ENCODE results near the gene UBA6. TPM values are rescaled to one million over a fixed set of nuclear protein-coding genes. Genes with fewer than 3 reads are reported as not detected.

The UBA6 gene
- polyA plus RNA-seq, 1 of the 3 experiments (the other 2 are of a cell fraction) = 51.0 TPM

DNA sequence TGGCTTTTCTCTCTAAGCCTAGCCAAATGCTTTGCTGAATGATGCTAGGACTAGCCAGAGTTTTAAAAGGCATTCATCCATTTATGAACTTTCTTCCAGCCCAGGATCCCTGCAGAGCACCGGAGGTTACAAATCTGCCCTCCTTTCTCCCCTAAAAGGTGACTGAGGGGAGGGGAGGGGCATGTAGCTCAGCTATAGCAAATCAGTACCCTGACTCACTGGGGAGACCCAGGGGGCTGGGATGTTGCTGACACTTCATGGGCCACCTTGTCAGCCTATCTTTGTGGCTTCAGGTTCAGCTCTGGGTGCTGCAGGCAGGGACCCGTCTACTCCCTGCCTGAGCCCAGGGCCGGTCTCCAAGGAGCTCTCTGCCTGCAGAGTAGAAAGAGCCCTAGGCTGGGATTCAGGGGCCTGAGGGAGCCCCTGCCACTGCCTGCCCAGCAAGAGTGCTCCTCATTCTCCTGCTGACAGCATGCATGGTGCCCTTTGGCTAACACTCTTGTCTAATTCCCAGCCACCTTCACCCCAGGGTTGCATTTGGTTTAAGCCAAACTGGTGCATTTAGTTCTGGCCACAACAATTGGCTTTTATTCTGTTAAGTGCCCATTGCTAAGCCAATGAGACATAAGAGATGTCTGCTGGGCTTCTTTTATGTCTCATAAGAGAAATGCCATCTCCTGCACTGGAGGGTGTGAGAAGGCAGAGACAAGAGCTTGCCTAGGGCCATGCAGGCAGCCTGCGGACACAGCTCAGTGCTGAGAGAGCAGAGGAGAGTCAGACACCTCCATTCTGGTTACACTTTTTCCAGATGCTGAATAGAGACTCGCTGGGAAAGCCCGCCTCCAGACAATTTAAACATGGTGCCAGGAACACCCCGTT lies 11.9 kb upstream of the UBA6 start:
- Histone ChIP-seq H3K9me2 (peaks cover 4% of the 10 kb centered on the region; the same call in 1 of the 2 replicates), H3K27me3 (ENCODE audit: insufficient read depth) (no peaks in the 10 kb centered on the region), H3K4me2 (no peak overlapping the region; the same call in 1 of the 2 replicates), H2AFZ (ENCODE audit: low read depth) (no peak overlapping the region; the same call in 1 of the 2 replicates), H3K27ac (ENCODE audit: low read depth in 2 of 2, low read length in 1 of 2) (peak overlapping the region; percentile 62; a peak in 3 of 4 replicates), H3K4me1 (ENCODE audit: control insufficient read depth in 1 of 2, insufficient read depth in 2 of 2, low read depth in 1 of 2, low read length in 1 of 2) (peaks cover 12 to 27% of the 10 kb centered on the region in 2 experiments; a peak in 2 of 4 replicates), H4K20me1 (ENCODE audit: insufficient read depth) (no peaks in the 10 kb centered on the region), H3K9me3 (no peaks in the 10 kb centered on the region), H3K79me2 (ENCODE audit: insufficient read depth) (peaks cover 44% of the 10 kb centered on the region), H3K9ac (no peak overlapping the region), H3K4me3 (ENCODE audit: low read depth in 2 of 2, low read length in 1 of 2) (no peak overlapping the region), H3F3A (replicated peaks; ENCODE audit: insufficient read depth) (peaks cover 7% of the 10 kb centered on the region), H3K36me3 (replicated peaks in 1 of 2; ENCODE audit: control insufficient read depth in 1 of 2, insufficient read depth in 2 of 2, low read length in 1 of 2) (peaks cover 0 to 3% of the 10 kb centered on the region in 2 experiments)
- TF ChIP-seq, protein P1, sequence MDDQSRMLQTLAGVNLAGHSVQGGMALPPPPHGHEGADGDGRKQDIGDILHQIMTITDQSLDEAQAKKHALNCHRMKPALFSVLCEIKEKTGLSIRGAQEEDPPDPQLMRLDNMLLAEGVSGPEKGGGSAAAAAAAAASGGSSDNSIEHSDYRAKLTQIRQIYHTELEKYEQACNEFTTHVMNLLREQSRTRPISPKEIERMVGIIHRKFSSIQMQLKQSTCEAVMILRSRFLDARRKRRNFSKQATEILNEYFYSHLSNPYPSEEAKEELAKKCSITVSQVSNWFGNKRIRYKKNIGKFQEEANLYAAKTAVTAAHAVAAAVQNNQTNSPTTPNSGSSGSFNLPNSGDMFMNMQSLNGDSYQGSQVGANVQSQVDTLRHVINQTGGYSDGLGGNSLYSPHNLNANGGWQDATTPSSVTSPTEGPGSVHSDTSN (IDR thresholded peaks at IDR 0.05) = no peak
- no peak for TF ChIP-seq NRF1 (IDR thresholded peaks at IDR 0.05; ENCODE audit: low read depth, low read length)
- TF ChIP-seq ELF1 (IDR thresholded peaks at IDR 0.05) = no peak
- TF ChIP-seq SIN3A (IDR thresholded peaks at IDR 0.05; ENCODE audit: borderline replicate concordance, low read depth, low read length) = no peak
- TF ChIP-seq GATA2 (CRISPR knock-in tag; IDR thresholded peaks at IDR 0.05) = no peak
- TF ChIP-seq, protein P2, sequence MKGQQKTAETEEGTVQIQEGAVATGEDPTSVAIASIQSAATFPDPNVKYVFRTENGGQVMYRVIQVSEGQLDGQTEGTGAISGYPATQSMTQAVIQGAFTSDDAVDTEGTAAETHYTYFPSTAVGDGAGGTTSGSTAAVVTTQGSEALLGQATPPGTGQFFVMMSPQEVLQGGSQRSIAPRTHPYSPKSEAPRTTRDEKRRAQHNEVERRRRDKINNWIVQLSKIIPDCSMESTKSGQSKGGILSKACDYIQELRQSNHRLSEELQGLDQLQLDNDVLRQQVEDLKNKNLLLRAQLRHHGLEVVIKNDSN (IDR thresholded peaks at IDR 0.05; ENCODE audit: borderline replicate concordance, low read depth) = no peak
- no peak for TF ChIP-seq POLR2AphosphoS5 (IDR thresholded peaks at IDR 0.05; ENCODE audit: low read depth, low read length)
- TF ChIP-seq MXI1 (IDR thresholded peaks at IDR 0.05; ENCODE audit: low read depth, low read length) = no peak
- no peak for TF ChIP-seq JUND (IDR thresholded peaks at IDR 0.05)
- TF ChIP-seq, protein P3, sequence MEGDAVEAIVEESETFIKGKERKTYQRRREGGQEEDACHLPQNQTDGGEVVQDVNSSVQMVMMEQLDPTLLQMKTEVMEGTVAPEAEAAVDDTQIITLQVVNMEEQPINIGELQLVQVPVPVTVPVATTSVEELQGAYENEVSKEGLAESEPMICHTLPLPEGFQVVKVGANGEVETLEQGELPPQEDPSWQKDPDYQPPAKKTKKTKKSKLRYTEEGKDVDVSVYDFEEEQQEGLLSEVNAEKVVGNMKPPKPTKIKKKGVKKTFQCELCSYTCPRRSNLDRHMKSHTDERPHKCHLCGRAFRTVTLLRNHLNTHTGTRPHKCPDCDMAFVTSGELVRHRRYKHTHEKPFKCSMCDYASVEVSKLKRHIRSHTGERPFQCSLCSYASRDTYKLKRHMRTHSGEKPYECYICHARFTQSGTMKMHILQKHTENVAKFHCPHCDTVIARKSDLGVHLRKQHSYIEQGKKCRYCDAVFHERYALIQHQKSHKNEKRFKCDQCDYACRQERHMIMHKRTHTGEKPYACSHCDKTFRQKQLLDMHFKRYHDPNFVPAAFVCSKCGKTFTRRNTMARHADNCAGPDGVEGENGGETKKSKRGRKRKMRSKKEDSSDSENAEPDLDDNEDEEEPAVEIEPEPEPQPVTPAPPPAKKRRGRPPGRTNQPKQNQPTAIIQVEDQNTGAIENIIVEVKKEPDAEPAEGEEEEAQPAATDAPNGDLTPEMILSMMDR (IDR thresholded peaks at IDR 0.05) = no peak
- TF ChIP-seq CHD2 (IDR thresholded peaks at IDR 0.05; ENCODE audit: low read length, partially characterized antibody) = no peak
- TF ChIP-seq TAF1 (IDR thresholded peaks at IDR 0.05; ENCODE audit: borderline replicate concordance, low read depth, low read length) = no peak
- no peak for TF ChIP-seq TEAD4 (IDR thresholded peaks at IDR 0.05; ENCODE audit: borderline replicate concordance, insufficient read depth)
- no peak for TF ChIP-seq EZH2phosphoT487 (IDR thresholded peaks at IDR 0.05; ENCODE audit: borderline replicate concordance, low read depth)
- no peak for TF ChIP-seq RCOR1 (IDR thresholded peaks at IDR 0.05; ENCODE audit: low read length)
- ChIA-PET POLR2A (interaction anchor here (2.3 kb wide), 1 partner anchor 12 kb away, joined by 7 read pairs; the partner anchor contains the start of gene UBA6), CTCF (interaction anchor here (1.0 to 3.0 kb wide), 4 partner anchors 8 to 34 kb away, joined by 3 to 9 read pairs (median 4); partner anchors contain the start of gene UBA6)
- 75% methylated on average over 4 of the region's 7 CpGs for WGBS (ENCODE audit: low lambda C conversion rate)
- DNase-seq = no peak
